Effector CD4-positive, alpha-beta T cell (primary cell): Measurements from ENCODE around the gene TIE1.

Experiments
- DNase-seq: peaks from one replicate; pipeline ENCODE4 v3.0.0-alpha.2; 2020

The TIE1 gene

GRCh38 chr1:43293896-43294760 is 6.7 kb upstream of the TIE1 start:
- DNase-seq = no peak

- no peak for DNase-seq
Measured at GRCh38 chr1:43294761-43295160, 6.0 kb upstream of the TIE1 start.

GRCh38 chr1:43296207-43296606 is 4.6 kb upstream of the TIE1 start:
- no peak for DNase-seq

GRCh38 chr1:43298055-43298454 is 2.7 kb upstream of the TIE1 start:
- DNase-seq = no peak

- DNase-seq = no peak
Measured at GRCh38 chr1:43299101-43299500, 1.7 kb upstream of the TIE1 start.

GRCh38 chr1:43302201-43302600 is 1.4 kb downstream of the TIE1 start:
- DNase-seq = no peak

- no peak for DNase-seq
Measured at GRCh38 chr1:43302721-43303470, 2.1 kb downstream of the TIE1 start.

GRCh38 chr1:43303471-43304313 is 2.9 kb downstream of the TIE1 start:
- no peak for DNase-seq

- no peak for DNase-seq
Measured at GRCh38 chr1:43304314-43304681, 3.5 kb downstream of the TIE1 start.

GRCh38 chr1:43304771-43305300 is 4.1 kb downstream of the TIE1 start:
- DNase-seq = no peak

GRCh38 chr1:43305461-43305860 is 4.7 kb downstream of the TIE1 start:
- no peak for DNase-seq

- DNase-seq = no peak
Measured at GRCh38 chr1:43305926-43306687, 5.3 kb downstream of the TIE1 start.

GRCh38 chr1:43306688-43307457 is 6.1 kb downstream of the TIE1 start:
- no peak for DNase-seq

GRCh38 chr1:43307458-43308158 is 6.8 kb downstream of the TIE1 start:
- no peak for DNase-seq

GRCh38 chr1:43308635-43309404 is 8.0 kb downstream of the TIE1 start:
- no peak for DNase-seq

- DNase-seq = no peak
Measured at GRCh38 chr1:43309405-43310025, 8.7 kb downstream of the TIE1 start.

- DNase-seq = no peak
Measured at GRCh38 chr1:43311521-43311920, 10.7 kb downstream of the TIE1 start.

- no peak for DNase-seq
Measured at GRCh38 chr1:43312212-43312623, 11.4 kb downstream of the TIE1 start.
